ENCODE results near the gene TPSG1. TPM values are rescaled to one million over a fixed set of nuclear protein-coding genes. Genes with fewer than 3 reads are reported as not detected.

The TPSG1 gene
- polyA plus RNA-seq, 1 donor (not counting 4 experiments of a cell fraction or from before 2014, with no cell fraction given): not detected

- Histone ChIP-seq H3K79me2 (ENCODE audit: control insufficient read depth, insufficient read depth, low read length) (no peaks in the 10 kb centered on the region), H2AFZ (ENCODE audit: control insufficient read depth, low read length) (no peak overlapping the region), H3K4me3 (ENCODE audit: control insufficient read depth in 2 of 3, extremely low read depth in 1 of 3, insufficient read depth in 2 of 3, low read depth in 1 of 3, low read length in 3 of 3) (no peak overlapping the region), H3K9me3 (ENCODE audit: control insufficient read depth, low read depth, low read length) (no peaks in the 10 kb centered on the region), H4K20me1 (ENCODE audit: control insufficient read depth, extremely low read depth, insufficient read depth, low read length) (no peaks in the 10 kb centered on the region), H3K9me1 (ENCODE audit: control insufficient read depth, extremely low read depth, insufficient read depth, low read length) (no peaks in the 10 kb centered on the region), H3K27ac (ENCODE audit: control insufficient read depth, insufficient read depth, low read length) (no peak overlapping the region), H3K36me3 (ENCODE audit: control insufficient read depth in 2 of 2, extremely low read depth in 1 of 2, insufficient read depth in 2 of 2, low read length in 2 of 2) (no peaks in the 10 kb centered on the region), H3K27me3 (ENCODE audit: control insufficient read depth, extremely low read depth, insufficient read depth, low read length) (no peaks in the 10 kb centered on the region), H3K4me1 (ENCODE audit: control insufficient read depth, extremely low read depth, insufficient read depth, low read length) (no peaks in the 10 kb centered on the region), H3K9ac (ENCODE audit: control insufficient read depth, extremely low read depth, insufficient read depth, low read length) (no peak overlapping the region), H3K4me2 (ENCODE audit: control insufficient read depth, extremely low read depth, insufficient read depth, low read depth, low read length) (no peak overlapping the region)
- FAIRE-seq: no peak
- dilution Hi-C loops (cut with MboI; ENCODE audit: extremely low pct_ligation_motif_present, low sequenced_read_pairs): no loop called here
- no peak for DNase-seq (ENCODE audit: low read depth, low spot score)
- TF ChIP-seq CTCF (optimal IDR thresholded peaks at IDR 0.05 in 1 of 3, IDR thresholded peaks at IDR 0.05 in 1 of 3, conservative IDR thresholded peaks at IDR 0.05 in 1 of 3; ENCODE audit: extremely low read depth in 1 of 3, insufficient read depth in 2 of 3, low read length in 3 of 3): no peak
- no peak for TF ChIP-seq EZH2 (IDR thresholded peaks at IDR 0.05; ENCODE audit: low read length)
Measured at GRCh38 chr16:1178295-1178910, 46.7 kb downstream of the TPSG1 start.

- Histone ChIP-seq H3K27me3 (ENCODE audit: control insufficient read depth, extremely low read depth, insufficient read depth, low read length) (no peaks in the 10 kb centered on the region), H3K4me1 (ENCODE audit: control insufficient read depth, extremely low read depth, insufficient read depth, low read length) (no peaks in the 10 kb centered on the region), H4K20me1 (ENCODE audit: control insufficient read depth, extremely low read depth, insufficient read depth, low read length) (no peaks in the 10 kb centered on the region), H3K4me2 (ENCODE audit: control insufficient read depth, extremely low read depth, insufficient read depth, low read depth, low read length) (no peak overlapping the region), H3K9me1 (ENCODE audit: control insufficient read depth, extremely low read depth, insufficient read depth, low read length) (no peaks in the 10 kb centered on the region), H3K9ac (ENCODE audit: control insufficient read depth, extremely low read depth, insufficient read depth, low read length) (no peak overlapping the region), H3K36me3 (ENCODE audit: control insufficient read depth in 2 of 2, extremely low read depth in 1 of 2, insufficient read depth in 2 of 2, low read length in 2 of 2) (no peaks in the 10 kb centered on the region), H3K79me2 (ENCODE audit: control insufficient read depth, insufficient read depth, low read length) (no peaks in the 10 kb centered on the region), H2AFZ (ENCODE audit: control insufficient read depth, low read length) (no peak overlapping the region), H3K4me3 (ENCODE audit: control insufficient read depth in 2 of 3, extremely low read depth in 1 of 3, insufficient read depth in 2 of 3, low read depth in 1 of 3, low read length in 3 of 3) (no peak overlapping the region), H3K9me3 (ENCODE audit: control insufficient read depth, low read depth, low read length) (no peaks in the 10 kb centered on the region), H3K27ac (ENCODE audit: control insufficient read depth, insufficient read depth, low read length) (no peak overlapping the region)
- no peak for FAIRE-seq
- dilution Hi-C loops (cut with MboI; ENCODE audit: extremely low pct_ligation_motif_present, low sequenced_read_pairs): no loop called here
- DNase-seq (ENCODE audit: low read depth, low spot score): no peak
- TF ChIP-seq CTCF (optimal IDR thresholded peaks at IDR 0.05 in 1 of 3, IDR thresholded peaks at IDR 0.05 in 1 of 3, conservative IDR thresholded peaks at IDR 0.05 in 1 of 3; ENCODE audit: extremely low read depth in 1 of 3, insufficient read depth in 2 of 3, low read length in 3 of 3) (no peak), EZH2 (IDR thresholded peaks at IDR 0.05; ENCODE audit: low read length) (no peak)
Measured at GRCh38 chr16:1177750-1178149, 47.3 kb downstream of the TPSG1 start.
